ENCODE data around the gene BATF2. TPM values are rescaled to one million over a fixed set of nuclear protein-coding genes. Genes with fewer than 3 reads are reported as not detected.

The BATF2 gene
- total and polyA plus RNA-seq, 9 of the 15 experiments (the other 6 are each of a cell fraction or from before 2014, with no cell fraction given) = 1.7 to 8.9 (median 6.4) TPM

DNA sequence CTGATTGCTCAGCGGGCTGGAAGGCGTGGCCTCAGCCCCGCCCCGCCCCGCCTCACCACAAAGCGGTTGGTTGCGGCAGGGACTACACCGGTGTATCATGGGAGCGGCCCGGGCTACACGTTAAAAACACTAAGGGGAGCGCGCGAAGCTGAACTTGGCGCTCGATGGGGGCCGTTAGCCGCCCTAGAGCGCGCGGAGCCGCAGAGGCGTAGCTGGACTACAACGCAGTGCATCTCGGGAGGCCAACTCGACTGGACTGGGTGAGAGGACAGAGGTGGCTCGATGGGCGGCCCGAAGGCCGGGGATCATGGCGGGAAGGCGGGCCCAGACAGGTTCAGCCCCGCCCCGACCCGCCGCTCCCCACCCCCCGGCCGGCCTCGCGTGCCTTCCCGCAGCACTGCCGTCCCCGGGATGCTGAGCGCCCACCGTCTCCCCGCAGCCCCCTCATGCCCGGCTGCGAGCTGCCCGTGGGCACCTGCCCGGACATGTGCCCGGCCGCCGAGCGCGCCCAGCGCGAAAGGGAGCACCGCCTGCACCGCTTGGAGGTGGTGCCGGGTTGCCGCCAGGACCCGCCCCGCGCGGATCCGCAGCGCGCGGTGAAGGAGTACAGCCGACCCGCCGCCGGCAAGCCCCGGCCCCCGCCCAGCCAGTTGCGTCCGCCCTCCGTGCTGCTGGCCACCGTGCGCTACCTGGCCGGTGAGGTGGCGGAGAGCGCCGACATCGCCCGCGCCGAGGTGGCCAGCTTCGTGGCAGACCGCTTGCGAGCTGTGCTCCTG, 44.3 kb upstream of the BATF2 start, which contains the start of gene SAC3D1 (continued):
- TF ChIP-seq, protein P1, sequence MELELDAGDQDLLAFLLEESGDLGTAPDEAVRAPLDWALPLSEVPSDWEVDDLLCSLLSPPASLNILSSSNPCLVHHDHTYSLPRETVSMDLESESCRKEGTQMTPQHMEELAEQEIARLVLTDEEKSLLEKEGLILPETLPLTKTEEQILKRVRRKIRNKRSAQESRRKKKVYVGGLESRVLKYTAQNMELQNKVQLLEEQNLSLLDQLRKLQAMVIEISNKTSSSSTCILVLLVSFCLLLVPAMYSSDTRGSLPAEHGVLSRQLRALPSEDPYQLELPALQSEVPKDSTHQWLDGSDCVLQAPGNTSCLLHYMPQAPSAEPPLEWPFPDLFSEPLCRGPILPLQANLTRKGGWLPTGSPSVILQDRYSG (tag; conservative IDR thresholded peaks at IDR 0.05; ENCODE audit: low read depth) = no peak
- TF ChIP-seq NBN (IDR thresholded peaks at IDR 0.05; ENCODE audit: low read depth) (no peak), ZNF146 (CRISPR knock-in tag; IDR thresholded peaks at IDR 0.05; ENCODE audit: unreplicated experiment) (no peak), SREBF1 (IDR thresholded peaks at IDR 0.05; ENCODE audit: borderline replicate concordance, low read depth, low read length) (no peak), PTTG1 (tag; IDR thresholded peaks at IDR 0.05; ENCODE audit: low read depth) (no peak), KDM4B (IDR thresholded peaks at IDR 0.05; ENCODE audit: borderline replicate concordance in 2 of 2, low read depth in 1 of 2) (no peak; a peak in 1 of 4 replicates), FOXA3 (CRISPR knock-in tag; conservative IDR thresholded peaks at IDR 0.05 in 1 of 2, IDR thresholded peaks at IDR 0.05 in 1 of 2) (no peak), MEF2A (IDR thresholded peaks at IDR 0.05; ENCODE audit: control insufficient read depth, low read depth, low read length) (no peak), HDAC2 (IDR thresholded peaks at IDR 0.05) (no peak), ZFP30 (CRISPR knock-in tag; IDR thresholded peaks at IDR 0.05; ENCODE audit: borderline replicate concordance) (no peak), ZNF24 (IDR thresholded peaks at IDR 0.05) (no peak), TRIM28 (IDR thresholded peaks at IDR 0.05) (no peak), CEBPZ (IDR thresholded peaks at IDR 0.05; ENCODE audit: borderline replicate concordance, low read depth, low read length) (no peak), MCM3 (IDR thresholded peaks at IDR 0.05) (no peak), CBX5 (IDR thresholded peaks at IDR 0.05; ENCODE audit: borderline replicate concordance, low read depth) (0 out of 2 replicates have a peak, but pooled peaks have one; percentile 16), SRSF1 (IDR thresholded peaks at IDR 0.05; ENCODE audit: low read depth, low read length) (no peak), SIX5 (IDR thresholded peaks at IDR 0.05; ENCODE audit: borderline replicate concordance in 1 of 2, insufficient read depth in 1 of 2, low read depth in 1 of 2, low read length in 2 of 2) (no peak), SIN3B (IDR thresholded peaks at IDR 0.05; ENCODE audit: low read depth) (no peak), SMARCE1 (IDR thresholded peaks at IDR 0.05) (no peak), SREBF2 (CRISPR knock-in tag; IDR thresholded peaks at IDR 0.05) (no peak), CBFB (CRISPR knock-in tag; IDR thresholded peaks at IDR 0.05) (no peak)
- TF ChIP-seq, protein P2, sequence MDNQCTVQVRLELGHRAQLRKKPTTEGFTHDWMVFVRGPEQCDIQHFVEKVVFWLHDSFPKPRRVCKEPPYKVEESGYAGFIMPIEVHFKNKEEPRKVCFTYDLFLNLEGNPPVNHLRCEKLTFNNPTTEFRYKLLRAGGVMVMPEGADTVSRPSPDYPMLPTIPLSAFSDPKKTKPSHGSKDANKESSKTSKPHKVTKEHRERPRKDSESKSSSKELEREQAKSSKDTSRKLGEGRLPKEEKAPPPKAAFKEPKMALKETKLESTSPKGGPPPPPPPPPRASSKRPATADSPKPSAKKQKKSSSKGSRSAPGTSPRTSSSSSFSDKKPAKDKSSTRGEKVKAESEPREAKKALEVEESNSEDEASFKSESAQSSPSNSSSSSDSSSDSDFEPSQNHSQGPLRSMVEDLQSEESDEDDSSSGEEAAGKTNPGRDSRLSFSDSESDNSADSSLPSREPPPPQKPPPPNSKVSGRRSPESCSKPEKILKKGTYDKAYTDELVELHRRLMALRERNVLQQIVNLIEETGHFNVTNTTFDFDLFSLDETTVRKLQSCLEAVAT (IDR thresholded peaks at IDR 0.05) = no peak; a peak in 1 of 4 replicates
